Muscle of leg (tissue), 11 donors: ENCODE results near the gene UFC1. TPM values are rescaled to one million over a fixed set of nuclear protein-coding genes. Genes with fewer than 3 reads are reported as not detected.

Experiments
- DNase-seq: peaks from one replicate; pipeline ENCODE4 v3.0.0; 2013
- H3K27ac ChIP-seq: one replicate; pipeline ENCODE4 v1.5.1; 2013; ENCODE audit warnings: mild to moderate bottlenecking, low read length, control low read depth
- H3K27me3 ChIP-seq: one replicate; pipeline ENCODE4 v1.6.1; 2013; ENCODE audit warnings: low read length; ENCODE audit not compliant: control insufficient read depth, insufficient read depth
- H3K36me3 ChIP-seq: one replicate; pipeline ENCODE4 v1.6.1; 2013; ENCODE audit warnings: low read length; ENCODE audit not compliant: control insufficient read depth, insufficient read depth
- H3K4me1 ChIP-seq: one replicate; pipeline ENCODE4 v1.6.1; 2013; ENCODE audit warnings: low read length; ENCODE audit not compliant: control insufficient read depth, insufficient read depth
- H3K4me3 ChIP-seq: one replicate; pipeline ENCODE4 v1.5.1; 2013; ENCODE audit warnings: low read length, control low read depth
- H3K9me3 ChIP-seq: replicated peaks from 2 replicates; pipeline ENCODE4 v1.6.1; 2013; ENCODE audit warnings: low read depth, low read length; ENCODE audit not compliant: control insufficient read depth
- WGBS: methylation state at CpG from one replicate; pipeline ENCODE4 v1.1.5; 2013; ENCODE audit warnings: missing lambda C conversion rate; ENCODE audit not compliant: insufficient coverage; 5-methylcytosine and 5-hydroxymethylcytosine counted together
- polyA plus RNA-seq, 8 donors: library from polyadenylated mRNA; unstranded; fragments of 120-200 nt; gene quantifications; one replicate each; pipeline versions ENCODE4 v1.2.1 to v1.2.3, GENCODE V29; 2013; ENCODE audit warnings: inconsistent platforms in 1 of 8, low replicate concordance in 1 of 8; ENCODE audit not compliant: insufficient read length in 8 of 8, insufficient read depth in 1 of 8
- total RNA-seq: library from RNA; stranded (reverse); fragments of 120-200 nt; gene quantifications from one replicate; pipeline ENCODE4 v1.2.4, GENCODE V29; 2013

Gene UFC1
- total and polyA plus RNA-seq, 9 donors: 79.8 to 132 (median 104) TPM

DNA sequence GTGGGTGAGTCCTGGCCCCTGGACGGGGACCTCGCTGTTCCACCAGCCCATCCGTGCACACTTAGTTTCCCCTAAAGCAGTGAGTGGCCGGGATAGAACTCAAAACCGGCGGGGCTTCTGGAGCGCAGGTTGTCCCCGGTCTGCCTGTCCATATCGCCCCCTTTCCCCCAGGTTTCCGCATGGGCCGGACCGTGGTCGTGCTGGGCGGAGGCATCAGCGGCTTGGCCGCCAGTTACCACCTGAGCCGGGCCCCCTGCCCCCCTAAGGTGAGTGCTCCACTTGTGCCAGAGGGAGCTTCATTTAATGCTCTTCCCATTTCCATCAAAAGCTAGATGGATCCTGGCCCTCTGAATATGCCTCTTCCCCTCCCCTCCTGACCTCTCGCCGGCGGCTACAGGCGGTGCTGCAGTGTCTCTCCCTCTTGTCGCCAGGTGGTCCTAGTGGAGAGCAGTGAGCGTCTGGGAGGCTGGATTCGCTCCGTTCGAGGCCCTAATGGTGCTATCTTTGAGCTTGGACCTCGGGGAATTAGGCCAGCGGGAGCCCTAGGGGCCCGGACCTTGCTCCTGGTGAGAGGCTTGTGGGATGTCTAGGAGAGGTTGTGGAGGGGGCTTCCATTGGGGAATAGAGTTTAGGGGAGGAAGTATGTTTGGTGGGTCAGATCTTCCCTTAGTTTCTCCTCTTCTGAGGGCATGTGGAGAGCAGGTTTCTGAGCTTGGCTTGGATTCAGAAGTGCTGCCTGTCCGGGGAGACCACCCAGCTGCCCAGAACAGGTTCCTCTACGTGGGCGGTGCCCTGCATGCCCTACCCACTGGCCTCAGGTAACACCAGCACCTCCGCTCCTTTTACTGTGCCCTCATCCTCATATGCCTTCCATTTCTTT lies 13.1 kb downstream of the UFC1 start:
- H3K36me3 ChIP-seq: peaks cover 62% of the 10 kb centered on the region
- peak overlapping the region; percentile 92 for H3K27ac ChIP-seq
- H3K4me1 ChIP-seq: peaks cover 21% of the 10 kb centered on the region
- H3K4me3 ChIP-seq: peak overlapping the region; percentile 78
- no peaks in the 10 kb centered on the region for H3K9me3 ChIP-seq
- no peaks in the 10 kb centered on the region for H3K27me3 ChIP-seq
- DNase-seq: peak; percentile 21
- under 1% methylated on average over 30 of the region's 33 CpGs for WGBS

DNA sequence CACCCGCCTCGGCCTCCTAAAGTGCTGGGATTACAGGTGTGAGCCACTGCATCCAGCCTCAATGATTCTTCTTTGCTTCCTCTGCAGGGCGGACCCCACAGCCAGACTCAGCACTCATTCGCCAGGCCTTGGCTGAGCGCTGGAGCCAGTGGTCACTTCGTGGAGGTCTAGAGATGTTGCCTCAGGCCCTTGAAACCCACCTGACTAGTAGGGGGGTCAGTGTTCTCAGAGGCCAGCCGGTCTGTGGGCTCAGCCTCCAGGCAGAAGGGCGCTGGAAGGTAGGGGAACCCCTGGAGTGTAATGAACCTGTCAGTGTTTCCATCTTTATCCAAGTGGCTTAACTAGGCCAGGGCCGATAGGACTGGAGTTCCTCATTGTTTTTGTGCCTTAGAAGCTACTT lies 15.1 kb downstream of the UFC1 start:
- 90% methylated on average over 8 of the region's 9 CpGs for WGBS
- DNase-seq: no peak
- peaks cover 63% of the 10 kb centered on the region for H3K36me3 ChIP-seq

DNA sequence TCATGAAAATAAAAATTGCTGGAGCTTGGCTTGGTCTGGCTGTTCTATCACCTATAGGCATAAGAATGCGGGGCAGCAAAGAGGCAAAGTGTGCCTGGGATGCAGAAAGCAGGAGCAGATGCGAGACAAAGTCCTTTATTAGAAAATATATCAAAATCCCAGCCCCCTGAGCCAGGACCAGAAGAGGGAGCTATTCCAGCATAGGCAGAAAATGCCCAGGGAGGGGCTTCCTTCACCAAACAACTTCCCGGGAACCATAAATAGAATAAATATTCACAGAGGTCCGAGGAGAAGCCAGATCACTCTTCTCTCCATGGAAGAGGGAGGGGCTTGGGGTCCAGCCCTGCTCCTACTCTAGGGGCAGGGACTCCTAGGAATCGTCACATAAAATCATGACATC lies 17.4 kb downstream of the UFC1 start:
- H3K27ac ChIP-seq: no peak overlapping the region

More for the DNA sequence above, 15.1 kb downstream of the UFC1 start:
- Histone ChIP-seq H3K27me3 (no peaks in the 10 kb centered on the region), H3K27ac (no peak overlapping the region), H3K9me3 (no peaks in the 10 kb centered on the region), H3K4me1 (peaks cover 33% of the 10 kb centered on the region), H3K4me3 (no peak overlapping the region)

DNA sequence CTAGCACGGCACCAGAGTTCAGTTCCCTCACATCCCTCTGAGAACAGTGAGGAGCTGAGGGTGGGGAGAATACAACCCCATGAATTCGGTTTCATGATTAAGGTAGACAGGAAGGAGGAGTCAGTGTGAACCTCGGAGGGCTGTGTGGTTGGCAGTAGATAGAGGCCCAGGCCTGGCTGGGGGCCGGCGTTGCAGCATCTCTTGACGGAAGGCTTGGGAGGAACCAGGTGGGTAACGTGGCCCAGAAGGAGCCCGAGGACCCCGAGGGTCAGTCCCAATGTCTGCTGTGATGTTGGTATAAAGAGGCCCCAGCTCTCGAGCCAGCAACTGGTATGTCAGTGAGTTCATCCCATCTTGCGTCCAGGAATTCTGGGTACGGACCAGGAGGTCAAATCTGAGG lies 17.9 kb downstream of the UFC1 start:
- H3K27me3 ChIP-seq: no peaks in the 10 kb centered on the region
- H3K4me1 ChIP-seq: peaks cover 27% of the 10 kb centered on the region
- no peak overlapping the region for H3K4me3 ChIP-seq
- 87% methylated on average over 10 of the region's 12 CpGs for WGBS
- H3K27ac ChIP-seq: no peak overlapping the region
- DNase-seq: no peak
- H3K36me3 ChIP-seq: peaks cover 71% of the 10 kb centered on the region
- H3K9me3 ChIP-seq: no peaks in the 10 kb centered on the region

More for the DNA sequence above, 17.4 kb downstream of the UFC1 start:
- H3K4me1 ChIP-seq: peaks cover 24% of the 10 kb centered on the region
- H3K4me3 ChIP-seq: no peak overlapping the region
- no peaks in the 10 kb centered on the region for H3K9me3 ChIP-seq
- H3K27me3 ChIP-seq: no peaks in the 10 kb centered on the region
- DNase-seq: no peak
- peaks cover 70% of the 10 kb centered on the region for H3K36me3 ChIP-seq
- WGBS: no CpG with 5 or more reads among the region's 5 CpGs

DNA sequence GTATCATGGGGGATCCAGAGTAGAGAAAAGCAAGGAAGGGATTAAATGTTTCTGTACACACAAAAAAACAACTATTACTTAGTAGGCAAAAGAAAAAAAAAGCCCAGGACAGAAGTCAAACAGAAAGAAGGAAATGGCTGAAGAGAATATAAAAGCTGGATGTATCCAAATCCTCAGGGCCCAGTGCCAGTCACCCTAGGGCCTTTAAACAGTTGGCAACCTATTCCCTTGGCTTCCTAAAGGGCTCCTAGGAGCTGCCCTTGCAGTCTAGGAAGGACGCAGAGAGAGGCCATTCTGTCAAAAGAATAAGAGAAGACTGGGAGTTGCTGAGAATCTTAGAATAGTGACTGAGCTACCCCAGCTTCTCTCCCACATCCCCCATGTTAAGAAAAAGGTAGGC lies 18.6 kb downstream of the UFC1 start:
- Histone ChIP-seq H3K27ac (no peak overlapping the region), H3K9me3 (no peaks in the 10 kb centered on the region), H3K27me3 (no peaks in the 10 kb centered on the region), H3K36me3 (peaks cover 71% of the 10 kb centered on the region), H3K4me3 (no peak overlapping the region), H3K4me1 (peaks cover 22% of the 10 kb centered on the region)
- no peak for DNase-seq
- WGBS: no CpG with 5 or more reads among the region's 1 CpG

DNA sequence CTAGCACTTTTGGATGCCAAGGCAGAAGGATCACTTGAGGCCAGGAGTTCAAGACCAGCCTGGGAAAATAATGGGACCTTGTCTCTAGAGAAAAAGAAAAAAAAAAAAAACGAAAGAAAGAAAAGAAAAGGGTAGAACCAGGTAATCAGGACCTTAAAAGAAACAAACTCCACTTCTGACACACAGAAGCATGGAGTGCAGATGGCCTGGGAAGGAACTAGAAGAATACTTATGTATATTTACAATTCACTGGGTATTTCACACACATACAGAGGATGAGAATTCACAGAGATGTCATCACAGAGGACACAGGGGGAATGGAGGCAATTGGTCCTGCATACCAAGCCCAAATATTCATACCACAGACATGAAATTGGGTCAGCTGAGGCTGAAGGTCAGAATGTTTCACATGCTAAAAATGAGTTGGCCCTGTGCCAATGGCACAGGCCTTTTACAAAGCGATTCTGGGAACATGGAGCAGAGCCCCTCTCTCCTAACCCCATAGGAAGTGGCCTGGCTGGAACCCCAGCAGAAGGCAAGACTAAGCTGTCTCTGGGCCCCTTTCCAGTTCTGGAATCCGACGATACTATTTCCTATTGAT lies 19.1 kb downstream of the UFC1 start:
- Histone ChIP-seq H3K4me1 (peaks cover 25% of the 10 kb centered on the region), H3K27ac (no peak overlapping the region), H3K36me3 (peaks cover 70% of the 10 kb centered on the region), H3K27me3 (no peaks in the 10 kb centered on the region), H3K9me3 (no peaks in the 10 kb centered on the region), H3K4me3 (no peak overlapping the region)
- peak; percentile 72 for DNase-seq
- 20% methylated on average over 1 of the region's 4 CpGs for WGBS

DNA sequence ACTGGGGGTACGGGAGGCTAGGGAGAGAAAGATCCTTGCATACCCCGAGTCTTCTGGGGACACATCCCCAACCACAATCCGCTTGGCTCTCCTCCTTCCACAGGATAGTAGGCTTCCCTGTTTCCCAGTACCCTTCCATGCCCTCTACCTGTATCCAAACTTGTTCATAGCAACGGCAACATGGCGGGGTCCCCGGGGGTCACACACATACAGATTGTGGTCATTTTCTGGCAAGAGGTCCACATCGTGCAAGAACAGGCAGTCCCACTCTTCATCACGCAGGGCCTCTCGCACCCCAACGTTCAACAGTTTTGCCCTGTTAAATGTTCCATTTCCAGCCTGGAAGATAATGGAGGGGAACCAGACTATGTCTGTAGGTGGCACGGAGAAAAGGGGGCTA lies 19.9 kb downstream of the UFC1 start:
- H3K4me3 ChIP-seq: no peak overlapping the region
- H3K9me3 ChIP-seq: no peaks in the 10 kb centered on the region
- WGBS: 97% methylated on average over 8 of the region's 11 CpGs
- no peak overlapping the region for H3K27ac ChIP-seq
- peaks cover 25% of the 10 kb centered on the region for H3K4me1 ChIP-seq
- H3K36me3 ChIP-seq: peaks cover 65% of the 10 kb centered on the region
- no peak for DNase-seq
- H3K27me3 ChIP-seq: no peaks in the 10 kb centered on the region

DNA sequence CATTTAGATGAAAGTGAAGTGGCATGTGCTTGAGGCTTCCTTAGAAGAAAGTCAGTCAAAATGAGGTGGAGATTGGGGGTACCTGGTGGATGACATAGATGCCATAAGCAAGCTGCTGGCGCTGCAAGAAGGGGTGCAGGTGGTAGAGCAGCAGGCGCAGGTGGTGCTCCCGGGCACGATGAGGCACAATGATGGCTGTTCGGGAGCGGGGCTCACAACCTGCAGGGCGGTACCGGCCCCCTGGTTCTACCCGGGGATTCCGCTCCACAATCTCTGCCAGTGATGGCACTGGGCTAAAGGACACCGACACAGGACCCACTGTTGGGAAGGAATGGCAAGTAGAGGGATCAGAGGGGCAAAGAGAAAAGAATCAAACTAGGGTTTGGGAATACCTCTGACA lies 21.1 kb downstream of the UFC1 start:
- H3K36me3 ChIP-seq: peaks cover 55% of the 10 kb centered on the region
- WGBS: 93% methylated on average over 11 of the region's 11 CpGs
- no peak overlapping the region for H3K27ac ChIP-seq
- H3K4me1 ChIP-seq: peaks cover 25% of the 10 kb centered on the region
- no peaks in the 10 kb centered on the region for H3K9me3 ChIP-seq
- no peaks in the 10 kb centered on the region for H3K27me3 ChIP-seq
- H3K4me3 ChIP-seq: no peak overlapping the region
- DNase-seq: no peak

DNA sequence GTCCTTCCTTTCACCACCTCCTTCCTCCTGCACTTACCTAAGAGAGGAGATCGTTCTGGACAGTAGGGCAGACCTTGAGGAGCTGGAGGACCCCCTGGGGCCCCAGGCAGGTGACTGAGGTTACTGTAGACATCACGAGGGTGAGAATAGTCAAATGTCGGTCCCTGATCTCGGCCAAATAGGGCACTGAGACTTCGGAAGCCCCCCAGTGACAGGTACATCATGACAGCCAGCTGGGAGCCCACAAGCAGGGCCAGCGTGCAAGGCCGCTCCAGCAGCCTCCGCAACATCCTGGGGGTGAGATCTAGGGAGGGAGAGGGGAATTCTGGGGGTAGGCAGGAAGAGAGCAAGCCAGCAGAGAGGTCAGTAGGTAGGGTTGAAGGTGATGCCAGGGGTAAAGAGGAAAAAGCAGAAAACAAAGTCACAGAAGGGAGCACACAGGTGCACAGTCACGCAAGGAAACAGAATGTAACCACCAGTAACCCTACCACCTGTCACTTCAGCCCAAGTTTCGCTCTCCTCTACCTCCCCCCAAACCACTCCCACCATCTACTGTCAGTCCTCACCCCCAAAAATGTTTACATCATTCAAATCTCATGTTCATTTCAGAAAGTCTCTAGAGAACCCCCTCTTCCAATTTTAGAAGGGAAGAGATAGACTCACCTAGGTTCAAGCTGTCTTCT lies 22.1 kb downstream of the UFC1 start:
- 93% methylated on average over 8 of the region's 10 CpGs for WGBS
- Histone ChIP-seq H3K27me3 (no peaks in the 10 kb centered on the region), H3K36me3 (peaks cover 48% of the 10 kb centered on the region), H3K4me1 (peaks cover 25% of the 10 kb centered on the region), H3K27ac (no peak overlapping the region), H3K9me3 (no peaks in the 10 kb centered on the region), H3K4me3 (peak overlapping the region; percentile 96)
- no peak for DNase-seq

DNA sequence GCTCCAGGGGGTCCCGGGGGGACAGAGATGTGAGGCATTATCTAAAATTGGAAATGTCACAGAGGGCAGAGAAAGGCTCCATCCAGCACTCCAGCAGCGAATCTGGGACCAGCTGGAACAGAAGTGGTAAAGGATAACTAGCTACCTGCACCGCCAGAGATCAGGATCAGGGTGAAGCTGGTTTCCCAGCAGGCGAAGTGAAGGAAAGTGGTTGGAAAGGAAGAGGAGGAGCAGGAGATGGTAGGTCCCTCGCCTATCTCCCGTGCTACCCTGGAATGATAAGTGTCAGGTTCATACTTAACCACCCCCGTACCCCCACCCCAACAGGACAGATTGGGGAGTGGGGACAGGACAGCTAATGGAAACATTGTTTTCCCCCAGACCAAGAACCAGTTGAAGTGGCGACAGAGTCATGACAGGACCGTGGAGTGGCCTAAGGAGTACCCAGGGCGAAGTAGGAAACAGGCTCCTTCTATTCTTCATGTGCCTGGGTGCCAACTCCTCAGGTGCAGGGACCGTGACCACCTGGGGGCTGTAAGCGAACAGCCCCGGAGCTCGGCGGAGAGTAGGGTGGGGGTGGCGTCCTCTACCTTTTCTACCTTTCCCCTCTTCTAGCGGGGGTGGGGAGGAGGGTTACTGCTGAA lies 22.8 kb downstream of the UFC1 start:
- peaks cover 25% of the 10 kb centered on the region for H3K4me1 ChIP-seq
- WGBS: 35% methylated on average over 5 of the region's 17 CpGs
- peaks cover 41% of the 10 kb centered on the region for H3K36me3 ChIP-seq
- H3K9me3 ChIP-seq: no peaks in the 10 kb centered on the region
- DNase-seq: no peak
- no peaks in the 10 kb centered on the region for H3K27me3 ChIP-seq
- peak overlapping the region; percentile 85 for H3K27ac ChIP-seq
- peak overlapping the region; percentile 96 for H3K4me3 ChIP-seq
